ENCODE results near the gene DOCK9.
A peak's percentile ranks its signal among the peaks of the same experiment; 100 is the strongest.

Gene DOCK9

DNA sequence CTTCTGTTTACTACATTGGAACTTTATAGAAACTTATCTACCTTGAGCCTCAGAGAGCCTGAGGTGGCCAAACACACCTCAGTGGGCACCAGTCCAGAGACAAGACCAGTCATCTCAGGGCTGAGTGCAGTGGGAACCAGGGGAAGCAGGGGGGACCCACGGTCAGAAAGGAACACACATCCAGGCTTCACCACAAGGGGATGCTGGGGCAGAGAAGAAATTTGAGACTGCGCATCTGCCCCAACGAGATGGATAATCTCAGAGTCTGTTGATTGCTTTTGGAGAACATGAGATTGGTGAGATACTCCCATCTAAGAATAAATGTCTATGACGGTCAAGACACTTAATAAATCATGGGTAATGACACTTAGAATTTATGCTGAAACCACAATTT, 98.7 kb downstream of the DOCK9 start:
- DNase-seq = no peak

DNA sequence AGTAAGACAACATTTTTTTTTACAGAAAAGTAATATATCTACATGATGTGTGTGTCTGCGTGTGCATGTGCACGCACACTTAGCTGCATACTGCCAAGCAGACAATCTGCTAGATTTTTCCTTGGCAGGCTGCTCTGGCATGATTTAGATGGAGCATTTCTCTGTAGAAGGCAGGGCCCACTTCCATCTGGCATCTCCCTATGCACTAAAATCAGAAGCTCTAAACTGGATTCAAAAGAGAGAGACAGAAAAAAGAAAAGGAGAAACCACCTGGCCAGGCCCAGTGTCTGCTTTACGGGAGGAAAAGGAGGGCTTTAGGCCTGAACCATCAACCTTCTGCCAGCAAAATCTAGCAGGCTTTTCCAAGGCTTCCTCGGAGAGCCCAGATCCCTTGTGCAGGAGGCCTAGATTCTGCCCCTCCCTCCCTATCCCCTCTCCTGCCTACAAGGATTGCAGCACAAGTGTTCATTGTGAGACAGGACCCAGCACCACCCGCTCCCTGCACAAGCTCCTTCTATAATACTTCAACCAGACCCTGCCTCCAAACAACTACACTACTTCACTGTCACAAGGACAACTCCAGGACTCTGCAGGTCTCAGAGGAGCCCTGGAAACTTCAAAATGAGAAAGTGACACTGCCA, 99.3 kb downstream of the DOCK9 start:
- no peak for DNase-seq

DNA sequence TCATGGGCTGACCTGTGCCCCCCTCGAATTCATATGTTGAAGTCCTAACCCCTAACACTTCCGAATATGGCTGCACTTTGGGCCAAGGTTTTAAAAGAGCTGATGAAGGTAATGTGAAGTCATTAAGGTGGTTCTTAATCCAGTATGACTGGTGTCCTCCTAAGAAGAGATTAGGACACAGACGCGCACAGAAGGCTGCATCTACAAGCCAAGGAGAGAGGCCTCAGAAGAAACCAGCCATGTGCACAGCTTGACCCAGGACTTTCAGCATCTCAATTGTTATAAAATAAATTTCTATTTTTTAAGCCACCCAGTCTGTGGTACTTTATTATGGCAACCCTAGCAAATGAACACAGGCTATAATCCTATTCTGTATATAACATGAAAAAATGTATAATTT, 99.9 kb downstream of the DOCK9 start:
- DNase-seq = no peak

DNA sequence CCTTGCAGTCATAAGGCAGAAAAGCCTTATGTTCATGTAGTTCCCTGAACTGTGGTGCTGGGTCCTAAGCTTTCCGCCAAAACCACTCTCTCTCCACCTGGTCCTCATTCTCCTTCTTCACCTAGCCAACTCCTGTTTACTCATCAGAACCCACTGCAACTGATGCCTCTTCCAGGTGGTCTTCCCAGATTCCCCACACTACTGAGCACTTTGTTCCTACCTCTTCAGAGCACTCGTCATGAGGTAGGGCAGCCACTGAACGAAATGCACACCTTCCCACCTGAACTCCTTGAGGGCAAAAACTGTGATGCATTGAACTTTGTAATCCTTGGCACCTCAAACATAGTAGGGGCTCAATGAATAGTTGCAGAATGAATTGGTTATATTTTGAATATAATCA, 100.4 kb downstream of the DOCK9 start:
- DNase-seq = no peak

DNA sequence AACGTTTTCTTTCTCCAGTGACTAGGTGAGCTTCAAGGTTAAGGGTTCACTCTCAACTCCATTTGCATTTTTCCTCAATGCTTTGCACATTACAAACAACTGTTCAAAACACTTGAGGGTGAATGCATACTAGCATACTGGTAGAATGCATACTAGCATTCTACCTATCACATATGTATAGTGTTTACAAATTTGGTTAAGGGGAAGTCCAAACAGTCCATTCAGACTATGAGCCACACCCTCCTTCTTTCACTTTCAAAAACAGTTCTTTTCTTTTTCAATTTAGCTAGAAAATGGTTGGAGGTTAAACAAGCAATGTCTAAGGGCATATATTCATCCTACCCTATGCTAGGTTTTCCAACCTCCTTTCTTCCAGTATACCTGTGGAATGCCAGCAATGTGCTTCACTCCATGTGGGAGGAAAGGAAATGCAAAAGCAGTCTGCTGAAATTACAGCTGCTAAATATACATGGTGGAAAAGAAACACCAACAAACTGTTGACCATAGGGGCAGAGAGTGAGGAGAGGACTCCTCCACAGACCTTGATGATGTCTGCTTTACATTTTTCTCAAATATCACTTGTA, 102.6 kb downstream of the DOCK9 start:
- no peak for DNase-seq

DNA sequence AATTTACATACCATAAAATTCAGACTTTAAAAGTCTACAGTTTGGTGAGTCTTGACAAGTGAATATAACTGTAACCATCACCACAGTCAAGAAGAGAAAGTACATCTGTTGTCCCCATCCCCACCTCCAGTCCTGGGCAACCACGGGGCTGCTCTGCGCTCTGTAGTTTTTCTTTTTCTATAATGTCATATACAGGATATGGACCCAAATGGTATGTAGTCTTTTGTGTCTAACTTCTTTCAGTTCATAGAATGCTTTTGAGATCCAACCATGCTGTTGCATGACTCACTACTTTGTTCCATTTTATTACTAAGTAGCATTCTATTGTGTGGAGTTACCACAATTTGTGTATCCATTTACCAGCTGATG, 103.9 kb downstream of the DOCK9 start:
- no peak for DNase-seq

DNA sequence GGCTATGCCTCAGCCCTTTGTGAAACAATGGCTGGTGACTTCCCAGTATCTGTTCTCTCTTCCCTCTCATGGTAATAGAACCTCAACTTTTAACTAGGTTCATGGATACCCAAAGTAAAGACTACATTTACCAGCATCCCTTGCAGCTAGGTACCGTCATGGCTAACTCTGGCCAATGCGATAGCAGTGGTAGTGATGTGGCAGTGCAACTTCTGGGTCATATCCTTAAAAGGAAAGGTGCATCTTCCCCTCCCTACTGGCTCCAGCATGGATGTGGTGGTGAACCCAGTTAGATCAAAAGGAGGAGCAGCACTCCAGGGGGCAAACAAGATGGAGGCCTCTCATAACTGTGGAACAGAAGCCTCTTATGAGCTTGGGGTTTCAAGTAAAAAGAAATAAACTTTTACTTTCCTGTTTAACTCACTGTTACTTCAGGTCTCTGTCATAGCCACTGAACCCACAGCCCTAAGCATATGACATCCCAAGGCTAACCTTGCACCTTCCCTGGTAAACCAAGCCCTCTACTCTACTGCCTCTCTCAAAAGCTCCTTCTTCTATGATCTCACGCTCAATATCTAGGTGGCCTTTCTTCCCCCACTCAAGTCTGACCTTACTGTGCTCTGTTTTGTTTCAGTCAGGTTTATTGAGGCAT, 104.4 kb downstream of the DOCK9 start:
- no peak for DNase-seq

DNA sequence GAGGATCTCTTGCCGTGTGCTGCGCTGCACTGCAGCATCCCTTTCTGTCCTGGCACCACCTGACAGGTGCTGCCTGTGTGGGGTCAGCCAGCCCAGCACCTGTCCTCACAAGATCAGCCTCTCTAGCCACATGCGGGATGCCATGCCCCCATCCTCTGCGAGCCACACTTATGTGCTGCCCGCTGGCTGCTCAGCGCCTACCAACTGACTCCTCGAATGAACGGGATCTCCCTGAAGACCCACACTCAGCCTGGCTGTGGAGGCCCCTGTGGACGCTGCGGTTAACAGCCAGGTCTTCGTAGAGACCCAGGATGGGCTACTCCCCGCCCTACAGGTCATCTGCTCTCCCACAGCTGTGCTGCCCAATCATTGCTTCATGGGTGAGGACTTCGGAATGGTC, 106.1 kb downstream of the DOCK9 start:
- DNase-seq = no peak

DNA sequence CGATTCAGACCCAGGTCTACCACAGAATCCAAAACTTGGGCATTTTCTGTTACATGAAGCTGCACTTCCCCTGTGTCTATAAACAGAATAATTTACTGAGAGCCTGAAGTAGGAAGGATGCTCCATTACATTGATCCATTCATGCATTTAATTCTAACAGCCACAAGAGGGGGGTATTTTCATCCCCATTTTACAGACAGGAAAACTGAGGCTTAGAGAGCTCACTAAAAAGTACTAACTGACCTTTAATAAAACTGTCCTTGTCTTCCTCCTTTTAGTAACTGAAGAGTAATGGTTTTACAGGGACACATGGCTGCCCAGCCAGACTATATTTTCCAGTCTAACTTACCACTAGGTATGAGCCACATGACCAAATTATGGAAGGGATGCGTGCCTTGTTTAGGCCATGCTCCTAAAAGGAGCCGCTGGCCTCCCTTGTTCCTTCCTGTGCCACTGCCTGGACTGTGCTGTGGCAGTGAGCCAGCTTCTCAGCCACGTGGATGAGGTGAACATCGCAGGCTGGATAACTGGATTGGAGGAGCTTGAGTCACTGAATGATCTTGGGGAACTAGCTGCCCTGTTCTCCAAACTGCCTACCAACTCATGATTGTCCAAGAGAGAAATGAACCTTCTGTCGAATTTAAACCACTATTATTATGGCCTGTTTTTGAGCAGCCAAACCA, 108.3 kb downstream of the DOCK9 start:
- no peak for DNase-seq

DNA sequence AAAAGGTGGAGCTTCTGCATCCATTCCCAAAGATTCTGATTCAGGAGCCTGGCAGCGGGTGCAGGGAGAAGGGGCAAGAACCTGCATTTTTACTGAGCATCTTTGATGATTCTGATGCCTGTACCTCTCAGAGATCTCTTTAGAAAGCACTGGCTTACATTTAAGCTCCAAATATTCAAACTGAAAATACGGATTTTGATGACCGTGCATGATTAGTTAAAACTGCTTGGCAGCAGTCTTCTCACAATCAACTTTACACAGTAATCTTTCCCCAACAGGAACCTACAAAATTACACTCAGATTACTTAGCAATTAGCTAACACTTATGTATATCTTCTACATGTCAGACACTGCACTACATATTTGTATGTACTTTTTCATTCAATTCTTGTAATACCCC, 108.9 kb downstream of the DOCK9 start:
- no peak for DNase-seq

DNA sequence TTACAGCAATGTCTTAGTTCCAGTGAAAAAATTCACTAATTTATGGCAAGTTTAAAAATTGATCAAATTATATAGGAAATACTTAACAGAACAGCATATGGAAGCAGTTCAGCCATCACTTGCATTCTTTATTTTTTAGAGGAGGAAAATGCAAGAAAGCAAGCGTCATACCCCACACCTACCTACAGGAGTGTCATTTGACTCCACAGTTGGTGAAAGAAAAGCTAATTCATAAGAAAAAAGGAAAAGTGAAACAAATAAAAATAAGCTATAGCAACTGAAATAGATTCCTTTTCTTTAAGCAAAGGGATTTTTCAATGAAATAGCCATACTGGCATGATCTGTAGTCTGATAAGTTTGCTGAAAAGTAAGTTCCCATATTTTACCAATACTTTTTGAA, 111.0 kb downstream of the DOCK9 start:
- no peak for DNase-seq

DNA sequence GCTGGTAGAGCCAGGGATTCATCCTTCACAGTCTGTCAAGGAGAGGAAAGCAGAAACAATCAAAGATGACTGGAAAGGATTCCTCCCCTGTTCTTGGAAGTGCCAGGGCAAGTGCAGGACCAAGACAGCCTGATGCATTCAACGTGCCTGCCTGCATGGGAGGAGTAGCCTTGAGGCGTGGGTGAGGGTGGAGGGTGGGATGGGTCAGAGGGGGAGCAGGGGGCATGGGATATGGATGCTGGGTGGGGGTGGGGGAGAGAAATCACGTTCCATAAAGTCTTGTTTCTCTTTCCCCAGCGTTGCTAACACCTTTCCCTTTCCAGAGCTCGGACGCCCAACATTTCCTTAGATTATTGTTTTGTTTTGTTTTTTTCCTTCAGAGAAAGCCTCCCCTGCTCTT, 117.4 kb downstream of the DOCK9 start:
- DNase-seq = no peak

DNA sequence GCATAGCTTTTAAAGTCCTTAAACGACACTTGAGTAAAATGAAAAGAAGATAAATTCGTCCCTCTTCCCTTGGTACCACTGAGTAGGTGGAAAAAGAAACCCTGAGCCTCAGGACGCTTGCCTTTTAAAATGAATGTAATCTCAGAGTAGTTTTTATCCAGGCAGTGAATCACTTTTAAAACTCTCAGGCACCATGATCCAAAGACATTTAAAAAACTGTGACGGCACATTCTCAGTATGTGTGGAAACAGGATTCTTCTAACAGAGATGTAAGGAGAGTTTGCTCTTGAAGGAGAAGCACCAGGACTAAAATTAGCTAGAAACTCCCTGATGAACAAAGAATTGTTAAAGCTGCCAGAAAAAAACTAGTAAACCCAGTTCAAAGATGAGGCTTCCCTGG, 119.7 kb downstream of the DOCK9 start:
- DNase-seq = no peak

DNA sequence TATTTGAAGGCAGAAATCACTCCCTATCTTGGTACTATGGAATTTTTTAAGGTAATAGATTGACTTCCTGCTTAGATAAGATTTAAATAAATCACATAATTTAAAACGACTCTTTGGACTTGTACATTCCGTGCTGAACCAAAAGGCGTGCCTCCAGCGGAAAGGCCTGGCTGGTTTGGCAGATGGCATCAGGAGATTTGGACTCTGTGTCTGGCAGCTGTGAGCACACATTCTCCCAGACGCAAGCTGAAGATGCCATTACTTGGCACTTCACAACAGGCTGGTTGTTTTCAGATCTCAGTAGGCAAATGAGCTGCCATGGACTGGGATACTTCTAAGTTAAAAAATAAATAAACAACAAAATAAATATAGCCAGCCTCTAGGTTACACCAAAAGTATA, 120.9 kb downstream of the DOCK9 start:
- DNase-seq = no peak

DNA sequence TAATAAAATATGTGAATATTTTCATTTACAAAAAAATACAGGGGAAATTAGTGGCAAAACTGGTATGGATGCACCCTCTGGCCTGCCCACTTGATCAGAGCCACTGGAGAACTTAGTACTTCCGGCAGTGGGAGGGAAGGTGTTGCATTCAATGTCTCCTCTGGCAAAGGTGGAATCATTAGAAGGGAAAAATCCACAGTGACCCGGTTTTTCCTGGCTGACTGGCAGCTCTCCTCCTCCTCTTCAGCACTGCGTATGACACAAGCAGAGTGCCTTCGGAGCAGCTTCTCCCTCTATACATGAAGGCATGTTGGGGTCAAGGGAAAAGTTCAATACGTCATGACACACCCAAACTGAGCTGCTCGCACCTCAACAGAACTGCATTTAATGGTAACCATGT, 123.4 kb downstream of the DOCK9 start:
- DNase-seq = no peak

DNA sequence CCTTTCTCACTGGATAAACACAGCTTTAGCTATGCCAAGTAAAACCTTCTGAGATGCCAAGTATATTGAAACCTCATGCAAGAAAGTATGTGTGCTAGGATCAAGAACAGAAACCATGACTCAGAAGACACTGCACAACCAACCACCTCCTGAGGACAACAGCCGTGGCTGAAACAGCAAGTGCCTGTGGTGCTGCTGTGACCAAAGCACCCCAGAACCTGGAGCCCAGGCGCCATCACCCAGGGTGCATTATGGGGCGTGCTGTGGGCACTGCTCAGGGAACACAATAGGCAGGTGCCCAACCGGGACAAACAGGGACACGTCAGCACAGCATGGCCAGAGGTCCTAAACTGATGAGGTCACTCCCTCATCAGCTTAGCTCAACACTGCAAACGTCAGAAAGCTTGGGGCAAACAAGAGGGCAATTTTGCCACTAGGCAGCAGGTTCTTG, 124.1 kb downstream of the DOCK9 start:
- peak; percentile 30 for DNase-seq

DNA sequence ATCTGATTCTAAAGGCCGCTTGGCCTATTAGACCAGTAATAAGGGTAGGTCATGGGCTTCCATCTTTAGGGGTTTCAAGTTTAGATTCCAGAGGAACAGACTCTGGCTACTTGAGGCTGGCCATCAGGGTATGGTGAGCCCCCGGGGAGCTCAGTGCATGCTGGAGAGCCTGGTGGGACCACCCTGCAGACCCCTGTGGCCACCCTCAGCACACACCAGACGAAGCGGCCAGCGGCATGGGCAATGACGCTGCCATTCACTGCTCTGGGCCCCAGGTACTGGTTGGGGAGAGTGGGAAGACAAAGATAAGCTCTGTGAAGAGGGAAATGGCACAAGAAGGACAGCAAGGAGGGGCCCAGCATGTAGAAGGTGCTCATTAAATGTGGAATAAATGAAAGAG, 126.6 kb downstream of the DOCK9 start:
- no peak for DNase-seq

DNA sequence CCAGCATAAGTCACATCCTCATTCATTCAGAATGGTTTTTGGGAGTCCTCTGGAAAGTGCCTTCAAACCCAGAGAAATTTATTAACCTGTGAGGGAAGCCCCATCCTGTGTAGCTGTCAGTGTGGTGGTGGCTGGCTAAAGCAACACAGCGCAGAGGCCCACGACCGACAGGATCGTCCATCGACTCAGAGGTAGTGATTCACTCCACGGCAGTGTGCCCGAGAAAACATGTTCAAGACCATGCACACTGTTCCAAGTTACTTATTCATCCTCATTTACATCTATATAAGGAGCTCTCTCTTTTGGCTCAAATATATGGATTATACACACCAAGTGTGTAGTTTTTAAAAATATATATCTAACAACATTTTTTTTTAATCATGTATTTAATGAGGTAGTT, 129.1 kb downstream of the DOCK9 start:
- peak; percentile 61 for DNase-seq

DNA sequence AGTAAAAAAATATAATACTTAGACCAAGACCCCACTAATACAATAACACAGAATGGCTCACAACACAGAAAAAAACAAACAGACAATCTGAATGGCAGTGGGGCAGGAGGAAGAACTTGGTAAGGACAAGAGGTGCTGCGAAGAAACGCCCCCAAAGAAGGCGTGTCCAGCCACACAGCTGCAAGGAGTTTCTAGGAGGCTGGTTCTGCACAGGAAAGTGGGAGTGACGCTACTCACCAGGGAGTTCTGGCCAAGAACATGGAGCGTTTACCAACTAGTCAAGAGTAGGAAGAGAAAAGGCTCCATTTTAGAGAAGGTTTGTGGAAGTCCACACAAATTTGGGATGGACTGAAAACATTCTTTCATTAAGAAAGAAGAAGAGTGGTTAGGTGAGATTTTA, 130.1 kb downstream of the DOCK9 start:
- no peak for DNase-seq

DNA sequence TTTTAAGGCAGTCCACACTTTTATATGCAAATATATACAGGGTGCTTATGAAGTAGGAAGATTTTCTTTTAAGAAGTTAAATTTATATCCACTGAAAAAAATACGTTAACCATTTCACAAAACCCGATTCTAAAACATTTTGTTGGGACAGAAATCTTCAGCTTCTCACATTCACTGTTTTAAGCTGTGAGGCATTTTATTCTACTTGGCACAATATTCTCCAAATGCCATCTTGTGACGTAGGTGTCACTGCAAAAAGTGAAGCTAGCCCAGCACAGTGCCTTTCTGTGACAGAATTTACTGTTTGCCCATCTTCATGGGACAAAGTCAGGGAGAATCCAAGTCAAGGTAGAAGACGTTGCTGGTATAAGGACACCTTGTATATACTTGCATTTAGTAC, 130.9 kb downstream of the DOCK9 start:
- no peak for DNase-seq

DNA sequence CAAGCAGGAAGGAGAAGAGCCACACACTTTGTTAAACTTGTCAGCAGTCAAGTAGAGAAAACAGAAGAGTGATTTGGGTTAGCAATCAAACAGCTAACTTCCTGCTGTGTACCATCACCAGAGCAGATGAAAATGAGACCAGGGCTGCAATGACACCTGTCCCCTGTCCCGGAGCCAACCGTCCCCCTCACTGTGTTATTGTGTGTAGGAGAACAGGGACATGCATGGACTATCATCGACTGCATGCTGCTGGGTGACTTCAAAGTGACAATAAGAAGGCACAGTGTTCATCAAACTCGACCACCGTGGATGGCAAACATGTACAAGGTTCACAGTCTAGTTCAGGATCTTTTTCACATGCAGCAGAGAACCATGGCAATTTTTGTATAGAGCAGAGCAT, 131.3 kb downstream of the DOCK9 start:
- DNase-seq = no peak

DNA sequence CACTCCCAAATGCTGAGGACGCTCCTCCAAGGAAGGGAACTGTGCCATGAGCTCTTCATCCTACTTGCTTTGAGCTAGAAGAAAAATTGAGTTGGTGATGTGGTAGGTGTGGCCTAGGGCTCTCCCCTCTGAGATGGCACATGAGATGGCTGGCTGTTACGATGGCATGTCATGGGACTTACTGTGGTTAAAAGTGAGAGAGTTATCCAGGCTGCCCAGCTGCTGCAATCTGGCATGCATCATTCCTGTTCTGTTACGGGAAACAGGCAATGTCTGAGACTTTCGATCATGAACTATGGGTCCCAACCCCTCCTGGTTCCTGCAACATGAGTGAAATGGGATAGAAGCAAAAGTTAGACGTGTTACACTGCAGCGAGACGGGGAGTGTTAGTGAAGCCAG, 132.1 kb downstream of the DOCK9 start:
- no peak for DNase-seq

DNA sequence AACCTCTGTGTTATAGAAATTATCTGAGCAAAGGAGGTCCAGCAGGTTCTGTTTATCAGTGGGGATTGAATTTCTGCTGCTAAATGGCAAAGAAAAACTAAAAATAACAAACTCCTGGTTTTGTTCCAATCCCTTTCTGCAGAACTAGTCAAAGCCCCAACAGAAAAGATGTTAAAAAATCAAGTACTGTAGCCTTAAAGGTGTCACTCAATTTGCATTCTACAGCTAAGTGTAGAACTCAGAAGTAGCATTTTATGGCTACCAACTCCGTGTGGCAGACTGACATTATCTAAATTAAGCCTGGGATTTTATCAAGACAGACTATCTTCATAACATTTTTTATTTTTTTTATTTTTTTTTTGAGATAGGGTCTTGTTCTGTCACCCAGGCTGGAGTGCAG, 133.8 kb downstream of the DOCK9 start:
- no peak for DNase-seq

DNA sequence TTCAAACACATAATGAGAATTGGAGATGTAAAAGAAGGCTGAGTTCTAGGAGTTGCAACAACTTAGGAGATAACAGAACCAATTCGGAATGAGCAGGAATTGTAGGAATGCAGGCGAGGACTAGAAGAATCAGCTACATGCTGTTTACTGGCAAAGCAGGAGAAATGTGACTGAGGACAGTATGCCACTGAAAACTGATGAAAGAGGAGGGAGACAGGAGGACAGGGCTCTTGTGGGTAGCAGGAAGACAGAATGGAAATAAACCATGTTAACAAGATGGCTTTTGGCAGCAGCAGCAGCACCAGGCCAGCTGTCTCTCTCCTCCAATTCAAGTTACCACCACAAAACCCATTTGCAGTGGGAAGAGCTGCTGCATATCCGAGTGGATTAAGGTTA, 134.4 kb downstream of the DOCK9 start:
- no peak for DNase-seq
